ENCODE results near the gene ZNF19. TPM values are rescaled to one million over a fixed set of nuclear protein-coding genes. Genes with fewer than 3 reads are reported as not detected.

Gene ZNF19
- total and polyA plus RNA-seq, 7 experiments from 2014 or later = 1.7 to 12.9 (median 4.7) TPM

Other genes starting within 250 kb of the ZNF19 start
- gene CMTR2, start 199.9 kb downstream of the ZNF19 start, total RNA-seq = 10 to 100 TPM in 4 of 5 experiments, 1 to 10 TPM in 1; 8.0 to 28.2 (median 22.3) TPM
- gene CMTR2, start 199.9 kb downstream of the ZNF19 start, polyA plus RNA-seq = 10 to 100 TPM; 19.5 to 28.8 TPM
- gene CALB2, start 130.6 kb downstream of the ZNF19 start, total RNA-seq = not detected
- not detected for gene CALB2, start 130.6 kb downstream of the ZNF19 start, polyA plus RNA-seq
- not detected for gene TLE7, start 47.3 kb downstream of the ZNF19 start, total RNA-seq
- not detected for gene TLE7, start 47.3 kb downstream of the ZNF19 start, polyA plus RNA-seq
- gene ZNF23, start 27.1 kb downstream of the ZNF19 start, total RNA-seq = 10 to 100 TPM in 2 of 5 experiments, 1 to 10 TPM in 3; 6.5 to 16.0 (median 8.8) TPM
- 1 to 10 TPM; 7.1 to 7.5 TPM for gene ZNF23, start 27.1 kb downstream of the ZNF19 start, polyA plus RNA-seq
- not detected for gene CHST4, start 37.1 kb upstream of the ZNF19 start, total RNA-seq
- not detected for gene CHST4, start 37.1 kb upstream of the ZNF19 start, polyA plus RNA-seq
- not detected for gene TAT, start 87.8 kb upstream of the ZNF19 start, total RNA-seq
- under 1 TPM; 0.10 to 0.53 TPM for gene TAT, start 87.8 kb upstream of the ZNF19 start, polyA plus RNA-seq
- gene MARVELD3, start 136.9 kb upstream of the ZNF19 start, total RNA-seq = not detected
- not detected for gene MARVELD3, start 136.9 kb upstream of the ZNF19 start, polyA plus RNA-seq
- gene PHLPP2, start 235.4 kb upstream of the ZNF19 start, total RNA-seq = 10 to 100 TPM in 1 of 5 experiments, 1 to 10 TPM in 4; 6.3 to 10.6 (median 7.5) TPM
- gene PHLPP2, start 235.4 kb upstream of the ZNF19 start, polyA plus RNA-seq = 1 to 10 TPM; 1.5 to 2.2 TPM